GM12878 (cell line): ENCODE results near the gene NADSYN1. TPM values are rescaled to one million over a fixed set of nuclear protein-coding genes. Genes with fewer than 3 reads are reported as not detected.

Source experiments
- ATAC-seq: fragments of 200-7000 bp; cut with Tn5 transposase; 3 replicates; pipeline ENCODE4 v1.9.1; 2020; ENCODE audit warnings: mild to moderate bottlenecking, moderate library complexity
- BruUV-seq: library from RNA; stranded (reverse); fragments of 400-500 nt; replicated peaks from 2 replicates; lab custom pipeline; 2021; lab: Mats Ljungman, UMichigan
- CTCF ChIA-PET: fragments of 300-600 bp; sonication (Branson Sonifier 250); formaldehyde crosslinking; extraction: SDS; loops from one replicate; lab custom pipeline; 2021; ENCODE audit warnings: inconsistent platforms; lab: Yijun Ruan, JAX
- POLR2A ChIA-PET: fragments of 350-600 bp; formaldehyde crosslinking; extraction: SDS; loops from one replicate; lab custom pipeline; 2021; ENCODE audit warnings: inconsistent platforms; lab: Charles Lee
- RAD21 ChIA-PET: fragments of 300-600 bp; sonication (Branson Sonifier 250); formaldehyde crosslinking; loops from one replicate; lab custom pipeline; 2023; ENCODE audit warnings: antibody characterized with exemption; ENCODE audit not compliant: unreplicated experiment; lab: Charles Lee
- SMC1A ChIA-PET: fragments of 300-600 bp; sonication (Branson Sonifier 250); formaldehyde crosslinking; loops from one replicate; lab custom pipeline; 2023; ENCODE audit not compliant: unreplicated experiment, uncharacterized antibody; lab: Charles Lee
- DNase-seq: peaks from one replicate; pipeline ENCODE4 v3.0.0-alpha.2; 2011; ENCODE audit warnings: low read depth, low spot score
- FAIRE-seq: peaks from 3 replicates; lab custom pipeline; 2011; peaks lifted over from hg19 to GRCh38; lab: Jason Lieb, UNC
- H2AFZ ChIP-seq: 2 replicates; pipeline ENCODE4 v1.6.0; 2011; ENCODE audit warnings: low read depth, low read length, control low read depth; ENCODE audit not compliant: control insufficient read depth
- H3K27ac ChIP-seq: 2 replicates; pipeline ENCODE4 v1.5.1; 2011; ENCODE audit warnings: control low read depth; ENCODE audit not compliant: control insufficient read depth, insufficient read depth
- H3K27me3 ChIP-seq, 2 experiments: replicated peaks in 1 of 2; 2 replicates each; pipeline versions ENCODE4 v1.6.0 to v1.6.1; 2011; ENCODE audit warnings: low read length in 1 of 2; ENCODE audit not compliant: control insufficient read depth in 2 of 2, insufficient read depth in 2 of 2
- H3K36me3 ChIP-seq, 2 experiments: 2 replicates each; pipeline ENCODE4 v1.5.1; 2011; ENCODE audit warnings: low read length in 1 of 2; ENCODE audit not compliant: control insufficient read depth in 2 of 2, insufficient read depth in 2 of 2
- H3K4me1 ChIP-seq: 2 replicates; pipeline ENCODE4 v1.6.1; 2011; ENCODE audit warnings: mild to moderate bottlenecking, low read length, moderate library complexity, mixed read lengths; ENCODE audit not compliant: control insufficient read depth, insufficient read depth
- H3K4me2 ChIP-seq: 2 replicates; pipeline ENCODE4 v1.6.0; 2011; ENCODE audit warnings: control low read depth; ENCODE audit not compliant: control insufficient read depth, insufficient read depth
- H3K4me3 ChIP-seq: fragments of 200-600 bp; sonication (generic); 2 replicates; pipeline ENCODE4 v1.5.1; 2016
- H3K79me2 ChIP-seq: 2 replicates; pipeline ENCODE4 v1.6.0; 2011; ENCODE audit warnings: low read length; ENCODE audit not compliant: control insufficient read depth, insufficient read depth
- H3K9ac ChIP-seq: 2 replicates; pipeline ENCODE4 v1.8.0; 2011; ENCODE audit warnings: low read length, control low read depth, mixed read lengths; ENCODE audit not compliant: control insufficient read depth, insufficient read depth
- H3K9me3 ChIP-seq: replicated peaks from 3 replicates; pipeline ENCODE4 v1.5.1; 2011; ENCODE audit warnings: mild to moderate bottlenecking, low read length; ENCODE audit not compliant: control insufficient read depth, insufficient read depth
- H4K20me1 ChIP-seq: 2 replicates; pipeline ENCODE4 v1.6.0; 2011; ENCODE audit not compliant: control insufficient read depth, insufficient read depth
- CUX1 ChIP-seq: IDR thresholded peaks from 2 replicates; pipeline ENCODE4 v1.6.1; 2012; ENCODE audit warnings: improper control_type of control experiment, low read depth, low read length; ENCODE audit not compliant: insufficient replicate concordance
- IKZF1 ChIP-seq: fragments of 450-650 bp; conservative IDR thresholded peaks from 2 replicates; pipeline ENCODE4 v1.6.1; 2017; ENCODE audit warnings: antibody characterized with exemption, mild to moderate bottlenecking
- LARP7 ChIP-seq: fragments of 450-650 bp; IDR thresholded peaks from 2 replicates; pipeline ENCODE4 v1.6.1; 2017; ENCODE audit warnings: mild to moderate bottlenecking
- MYB ChIP-seq: fragments of 150-350 bp; IDR thresholded peaks from 2 replicates; pipeline ENCODE4 v1.6.1; 2014; ENCODE audit warnings: mild to moderate bottlenecking, low read depth, low read length, borderline replicate concordance
- NFXL1 ChIP-seq: fragments of 450-650 bp; IDR thresholded peaks from 2 replicates; pipeline ENCODE4 v1.6.1; 2017; ENCODE audit warnings: antibody characterized with exemption, mild to moderate bottlenecking, borderline replicate concordance
- RAD21 ChIP-seq: IDR thresholded peaks from 2 replicates; pipeline ENCODE4 v1.6.1; 2011; ENCODE audit warnings: mild to moderate bottlenecking, low read depth, low read length, moderate library complexity; ENCODE audit not compliant: insufficient read depth
- SIX5 ChIP-seq: IDR thresholded peaks from 2 replicates; pipeline ENCODE4 v1.6.1; 2011; ENCODE audit warnings: mild to moderate bottlenecking, low read depth, low read length, moderate library complexity; ENCODE audit not compliant: severe bottlenecking
- SP1 ChIP-seq: IDR thresholded peaks from one replicate; pipeline ENCODE4 v1.6.1; 2011; ENCODE audit warnings: low read depth, low read length
- SRF ChIP-seq, 2 experiments: IDR thresholded peaks; 2 replicates each; pipeline ENCODE4 v1.6.1; 2011; ENCODE audit warnings: low read depth in 2 of 2, low read length in 2 of 2, mild to moderate bottlenecking in 1 of 2, moderate library complexity in 1 of 2
- TAF1 ChIP-seq: IDR thresholded peaks from 2 replicates; pipeline ENCODE4 v1.6.1; 2011; ENCODE audit warnings: mild to moderate bottlenecking, low read depth, low read length, borderline replicate concordance
- TBL1XR1 ChIP-seq: IDR thresholded peaks from 2 replicates; pipeline ENCODE4 v1.6.1; 2012; ENCODE audit warnings: low read depth, low read length, improper control_type of control experiment
- ZBTB4 ChIP-seq: fragments of 450-650 bp; formaldehyde crosslinking; IDR thresholded peaks from 2 replicates; pipeline ENCODE4 v1.4.0; 2022; ENCODE audit warnings: mild to moderate bottlenecking, moderate library complexity
- WGBS: methylation state at CpG from one replicate; pipeline ENCODE4 v1.1.6; 2016; ENCODE audit warnings: low lambda C conversion rate; ENCODE audit not compliant: insufficient replicate concordance, insufficient coverage; ENCODE audit errors: missing lambda C conversion rate; 5-methylcytosine and 5-hydroxymethylcytosine counted together
- in situ Hi-C: fragments of 300-500 bp; cut with MboI; formaldehyde crosslinking; loops from 9 replicates; pipeline ENCODE4 v1.14.3; 2018; ENCODE audit warnings: mixed read lengths
- intact Hi-C: fragments of 100-400 bp; cut with micrococcal nuclease; formaldehyde crosslinking; loops from one replicate; pipeline ENCODE4 v1.14.2; 2022; ENCODE audit not compliant: unreplicated experiment
- polyA plus RNA-seq, 11 experiments: library from polyadenylated mRNA; depleted of rRNA in 4 of 11; unstranded in 6 of 11; stranded (reverse) in 5 of 11; fragments of >200 nt; fragmentation: Nextera tagmentation in 4 of 11; fragmentation: Illumina TruSeq in 1 of 11; extraction: Ambion mirVana in 4 of 11; extraction: Trizol in 1 of 11; gene quantifications; 1 replicate in 1 of 11; 2 replicates in 10 of 11; pipeline versions ENCODE4 v1.2.1 to v1.2.3, GENCODE V29; 2011 to 2016; ENCODE audit warnings: inconsistent platforms in 2 of 11, missing spikeins in 2 of 11, low read depth in 1 of 11
- total RNA-seq, 4 experiments: library from RNA; depleted of rRNA in 3 of 4; stranded (reverse); fragments of >200 nt in 3 of 4; fragmentation: Illumina TruSeq in 1 of 4; extraction: Trizol in 1 of 4; gene quantifications; 2 replicates each; pipeline versions ENCODE4 v1.2.1 to v1.2.3, GENCODE V29; 2013 to 2021

NADSYN1 gene
- total and polyA plus RNA-seq, 10 of the 15 experiments (the other 5 are each of a cell fraction or from before 2014, with no cell fraction given), result 12.2 to 90.2 (median 69.5) TPM

- no peaks in the 10 kb centered on the region; the same call in 2 of the 3 replicates for H3K9me3 ChIP-seq
- intact Hi-C loops (no loop called here), in situ Hi-C loops (no loop called here)
- FAIRE-seq (no peak), DNase-seq (no peak), ATAC-seq (no peak)
- H3K4me2 ChIP-seq, result no peak overlapping the region
- no peaks in the 10 kb centered on the region for H3K27me3 ChIP-seq
- no peak overlapping the region for H2AFZ ChIP-seq
- H3K36me3 ChIP-seq, result peaks cover 12 to 13% of the 10 kb centered on the region in 2 experiments; a peak in 3 of 4 replicates
- no peak overlapping the region for H3K27ac ChIP-seq
- no peak overlapping the region for H3K9ac ChIP-seq
- no peaks in the 10 kb centered on the region for H3K79me2 ChIP-seq
- SMC1A ChIA-PET, result no interaction called here
- 95% methylated on average over 25 of the region's 30 CpGs for WGBS
- RAD21 ChIA-PET, result no interaction called here
- no peaks in the 10 kb centered on the region; the same call in 1 of the 2 replicates for H4K20me1 ChIP-seq
- no peak overlapping the region for H3K4me3 ChIP-seq
- CTCF ChIA-PET, result no interaction called here
- POLR2A ChIA-PET, result interaction anchor here (0.8 kb wide), 1 partner anchor 72 kb away, joined by 4 read pairs; no protein-coding TSS in a partner anchor
- 0 out of 2 replicates have a peak, but pooled peaks cover 2% of the 10 kb centered on the region for H3K4me1 ChIP-seq
- no TSS peak for BruUV-seq
- TF ChIP-seq SRF (IDR thresholded peaks at IDR 0.05; ENCODE audit: low read depth in 2 of 2, low read length in 2 of 2) (no peak), MYB (no peak), IKZF1 (no peak), SP1 (no peak), ZBTB4 (CRISPR knock-in tag) (no peak), CUX1 (no peak), TAF1 (no peak), RAD21 (no peak), SIX5 (no peak), LARP7 (no peak), TBL1XR1 (no peak), NFXL1 (no peak)
Measured at GRCh38 chr11:71501071-71501985, 48.3 kb downstream of the NADSYN1 start.
